SU-DHL-6 (cell line): ENCODE results near the gene OPN3.

ENCODE experiments used
- H2AFZ ChIP-seq: fragments of 200-600 bp; sonication (generic); 2 replicates; pipeline ENCODE4 v1.6.1; 2014; ENCODE audit warnings: low read depth, mild to moderate bottlenecking, moderate library complexity, mixed read lengths, antibody characterized with exemption, low read length; ENCODE audit not compliant: severe bottlenecking
- H3F3A ChIP-seq: fragments of 200-600 bp; shearing (Covaris generic); 2 replicates; pipeline ENCODE4 v1.6.0; 2016; ENCODE audit warnings: antibody characterized with exemption, mild to moderate bottlenecking; ENCODE audit not compliant: insufficient read depth
- H3K27ac ChIP-seq: fragments of 200-600 bp; sonication (generic); 2 replicates; pipeline ENCODE4 v1.5.1; 2016; ENCODE audit warnings: low read depth, mild to moderate bottlenecking, low read length, moderate library complexity, mixed read lengths
- H3K27me3 ChIP-seq: fragments of 200-600 bp; sonication (generic), shearing (Covaris generic); 2 replicates; pipeline ENCODE4 v1.6.0; 2014; ENCODE audit warnings: mild to moderate bottlenecking, low read length
- H3K36me3 ChIP-seq: fragments of 200-600 bp; sonication (generic); 2 replicates; pipeline ENCODE4 v1.6.1; 2014; ENCODE audit warnings: mild to moderate bottlenecking, low read length, mixed read lengths
- H3K4me2 ChIP-seq: fragments of 300-600, 200-600 bp; shearing (Covaris generic), sonication (generic); 2 replicates; pipeline ENCODE4 v1.6.0; 2014; ENCODE audit warnings: low read length, low read depth, mild to moderate bottlenecking; ENCODE audit not compliant: poor library complexity, severe bottlenecking
- H3K4me3 ChIP-seq: fragments of 200-600 bp; sonication (generic); 2 replicates; pipeline ENCODE4 v1.5.1; 2014; ENCODE audit warnings: antibody characterized with exemption, low read length, mild to moderate bottlenecking, mixed read lengths; ENCODE audit not compliant: insufficient read depth, poor library complexity, severe bottlenecking
- H3K79me2 ChIP-seq: fragments of 200-600 bp; sonication (generic); 2 replicates; pipeline ENCODE4 v1.6.1; 2014; ENCODE audit warnings: mild to moderate bottlenecking, low read length, moderate library complexity; ENCODE audit not compliant: insufficient read depth
- H3K9ac ChIP-seq: fragments of 200-600 bp; sonication (generic); 2 replicates; pipeline ENCODE4 v1.7.0; 2014; ENCODE audit warnings: mild to moderate bottlenecking, low read length
- H3K9me2 ChIP-seq: fragments of 200-600 bp; sonication (generic); replicated peaks from 2 replicates; pipeline ENCODE4 v1.6.1; 2014; ENCODE audit warnings: low read length; ENCODE audit not compliant: insufficient read depth
- H3K9me3 ChIP-seq: fragments of 200-600 bp; sonication (generic); 2 replicates; pipeline ENCODE4 v1.6.1; 2014; ENCODE audit warnings: low read length, mixed read lengths; ENCODE audit not compliant: insufficient read depth
- H4K20me1 ChIP-seq: fragments of 200-600 bp; sonication (generic); 2 replicates; pipeline ENCODE4 v1.6.1; 2014; ENCODE audit warnings: low read depth, mild to moderate bottlenecking, antibody characterized with exemption, low read length, moderate library complexity, mixed read lengths
- CTCF ChIP-seq: fragments of 200-600 bp; sonication (generic); IDR thresholded peaks from one replicate; pipeline ENCODE4 v1.5.1; 2017; ENCODE audit warnings: antibody characterized with exemption, mild to moderate bottlenecking, low read length, moderate library complexity; ENCODE audit not compliant: insufficient read depth, poor library complexity, severe bottlenecking
- EZH2phosphoT487 ChIP-seq: fragments of 200-600 bp; sonication (generic), shearing (Covaris generic); conservative IDR thresholded peaks from 2 replicates; pipeline ENCODE4 v1.6.1; 2018; ENCODE audit warnings: mild to moderate bottlenecking, antibody characterized with exemption, low read length, moderate library complexity, mixed read lengths

The OPN3 gene

GRCh38 chr1:241557551-241558193 lies 82.5 kb downstream of the OPN3 start:
- H3F3A ChIP-seq: no peaks in the 10 kb centered on the region
- no peak overlapping the region for H3K4me3 ChIP-seq
- no peaks in the 10 kb centered on the region for H3K9me2 ChIP-seq
- no peak overlapping the region for H2AFZ ChIP-seq
- TF ChIP-seq EZH2phosphoT487 (no peak), CTCF (no peak)
- no peaks in the 10 kb centered on the region for H3K27me3 ChIP-seq
- H3K4me2 ChIP-seq: no peak overlapping the region
- H3K27ac ChIP-seq: no peak overlapping the region
- no peaks in the 10 kb centered on the region for H3K9me3 ChIP-seq
- H3K9ac ChIP-seq: no peak overlapping the region
- H4K20me1 ChIP-seq: no peaks in the 10 kb centered on the region
- H3K79me2 ChIP-seq: no peaks in the 10 kb centered on the region
- H3K36me3 ChIP-seq: 0 out of 2 replicates have a peak, but pooled peaks cover 3% of the 10 kb centered on the region

GRCh38 chr1:241557031-241557430 lies 83.1 kb downstream of the OPN3 start:
- H4K20me1 ChIP-seq: no peaks in the 10 kb centered on the region
- H3K4me3 ChIP-seq: no peak overlapping the region
- no peak for TF ChIP-seq CTCF
- TF ChIP-seq EZH2phosphoT487: no peak
- no peaks in the 10 kb centered on the region for H3K9me2 ChIP-seq
- H2AFZ ChIP-seq: no peak overlapping the region
- 0 out of 2 replicates have a peak, but pooled peaks cover 4% of the 10 kb centered on the region for H3K36me3 ChIP-seq
- no peak overlapping the region for H3K9ac ChIP-seq
- no peaks in the 10 kb centered on the region for H3K27me3 ChIP-seq
- H3K27ac ChIP-seq: no peak overlapping the region
- no peaks in the 10 kb centered on the region for H3F3A ChIP-seq
- H3K79me2 ChIP-seq: no peaks in the 10 kb centered on the region
- H3K4me2 ChIP-seq: no peak overlapping the region
- no peaks in the 10 kb centered on the region for H3K9me3 ChIP-seq

GRCh38 chr1:241555526-241555925 lies 84.6 kb downstream of the OPN3 start:
- no peak for TF ChIP-seq EZH2phosphoT487
- Histone ChIP-seq H3K36me3 (peaks cover 4% of the 10 kb centered on the region; the same call in 1 of the 2 replicates), H3K4me2 (no peak overlapping the region), H3K27ac (no peak overlapping the region), H4K20me1 (no peaks in the 10 kb centered on the region), H3K9me2 (no peaks in the 10 kb centered on the region), H3K27me3 (no peaks in the 10 kb centered on the region), H2AFZ (no peak overlapping the region), H3K79me2 (no peaks in the 10 kb centered on the region), H3K9ac (no peak overlapping the region), H3F3A (no peaks in the 10 kb centered on the region), H3K4me3 (no peak overlapping the region), H3K9me3 (no peaks in the 10 kb centered on the region)

- Histone ChIP-seq H3K36me3 (peaks cover 6% of the 10 kb centered on the region; the same call in 1 of the 2 replicates), H4K20me1 (no peaks in the 10 kb centered on the region), H3K27me3 (no peaks in the 10 kb centered on the region), H3K27ac (no peak overlapping the region), H3K9ac (no peak overlapping the region), H3K9me3 (no peaks in the 10 kb centered on the region), H2AFZ (no peak overlapping the region), H3F3A (peaks cover 8% of the 10 kb centered on the region), H3K4me3 (no peak overlapping the region), H3K9me2 (no peaks in the 10 kb centered on the region), H3K79me2 (no peaks in the 10 kb centered on the region), H3K4me2 (no peak overlapping the region)
- TF ChIP-seq CTCF: no peak
- TF ChIP-seq EZH2phosphoT487: no peak
These were observed 86.1 kb downstream of the OPN3 start for GRCh38 chr1:241553886-241554592.
